Thoracic aorta (tissue), 2 donors: Measurements from ENCODE around the gene KREMEN2. TPM values are rescaled to one million over a fixed set of nuclear protein-coding genes. Genes with fewer than 3 reads are reported as not detected.

Experiments used
- ATAC-seq: fragments of 150-250 bp; one replicate; pipeline ENCODE4 v1.8.0; 2017; ENCODE audit warnings: low read depth; ENCODE audit not compliant: insufficient number of reproducible peaks, low FRiP score
- DNase-seq: peaks from one replicate; pipeline ENCODE4 v3.0.0-alpha.2; 2020; ENCODE audit warnings: low spot score
- H3K27ac ChIP-seq, 2 donors: fragments of 200-600 bp; sonication (generic); 1 replicate in 1 of 2; 2 replicates in 1 of 2; pipeline ENCODE4 v1.5.1; 2016; ENCODE audit warnings: mild to moderate bottlenecking in 2 of 2, moderate library complexity in 2 of 2
- H3K27me3 ChIP-seq: fragments of 200-600 bp; sonication (generic); replicated peaks from 2 replicates; pipeline ENCODE4 v1.6.0; 2016; ENCODE audit warnings: mild to moderate bottlenecking; ENCODE audit not compliant: insufficient read depth
- H3K36me3 ChIP-seq: fragments of 200-600 bp; sonication (generic); one replicate; pipeline ENCODE4 v1.5.1; 2016
- H3K4me1 ChIP-seq, 2 donors: fragments of 200-600 bp; sonication (generic); 1 replicate in 1 of 2; 2 replicates in 1 of 2; pipeline versions ENCODE4 v1.5.1 to v1.6.0; 2016; ENCODE audit warnings: low read depth in 2 of 2, mild to moderate bottlenecking in 1 of 2; ENCODE audit not compliant: control insufficient read depth in 1 of 2
- H3K4me3 ChIP-seq: fragments of 200-600 bp; sonication (generic); 2 replicates; pipeline ENCODE4 v1.5.1; 2016; ENCODE audit warnings: mild to moderate bottlenecking
- H3K9me3 ChIP-seq: fragments of 200-600 bp; sonication (generic); 2 replicates; pipeline ENCODE4 v1.5.1; 2016
- total RNA-seq, 2 donors: library from RNA; depleted of rRNA; stranded (reverse); fragments of >200 nt; gene quantifications; one replicate each; pipeline versions ENCODE4 v1.1.0 to v1.2.3, GENCODE V29; 2016
- TF ChIP-seq, protein P1 (sequence below): fragments of 200-600 bp; sonication (generic); IDR thresholded peaks from one replicate; pipeline ENCODE4 v1.5.1; 2019; ENCODE audit warnings: antibody characterized with exemption

KREMEN2 gene
- total RNA-seq, 2 donors from 2014 or later = not detected

DNA sequence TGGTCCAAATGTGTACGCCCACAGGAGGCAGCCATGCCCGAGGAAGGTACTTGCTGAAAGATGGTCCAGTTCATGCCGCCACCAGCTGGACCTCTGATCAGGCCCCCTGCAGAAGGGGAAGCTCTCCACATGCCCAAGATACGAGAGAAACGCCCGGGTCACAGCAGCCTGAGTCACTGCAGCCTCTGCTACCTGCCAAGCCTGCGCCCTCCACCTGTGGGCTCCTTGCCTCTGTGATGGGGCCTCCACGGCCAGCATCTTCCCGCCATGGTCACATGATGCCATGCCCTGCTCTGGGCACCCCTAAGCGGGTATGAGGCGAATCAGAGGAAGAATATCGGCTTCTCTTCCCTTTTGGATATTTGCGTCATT is 13.7 kb upstream of the KREMEN2 start:
- Histone ChIP-seq H3K4me1 (no peaks in the 10 kb centered on the region), H3K36me3 (peaks cover 5% of the 10 kb centered on the region), H3K27me3 (no peaks in the 10 kb centered on the region), H3K4me3 (no peak overlapping the region), H3K9me3 (no peaks in the 10 kb centered on the region), H3K27ac (no peak overlapping the region)
- TF ChIP-seq, protein P1, sequence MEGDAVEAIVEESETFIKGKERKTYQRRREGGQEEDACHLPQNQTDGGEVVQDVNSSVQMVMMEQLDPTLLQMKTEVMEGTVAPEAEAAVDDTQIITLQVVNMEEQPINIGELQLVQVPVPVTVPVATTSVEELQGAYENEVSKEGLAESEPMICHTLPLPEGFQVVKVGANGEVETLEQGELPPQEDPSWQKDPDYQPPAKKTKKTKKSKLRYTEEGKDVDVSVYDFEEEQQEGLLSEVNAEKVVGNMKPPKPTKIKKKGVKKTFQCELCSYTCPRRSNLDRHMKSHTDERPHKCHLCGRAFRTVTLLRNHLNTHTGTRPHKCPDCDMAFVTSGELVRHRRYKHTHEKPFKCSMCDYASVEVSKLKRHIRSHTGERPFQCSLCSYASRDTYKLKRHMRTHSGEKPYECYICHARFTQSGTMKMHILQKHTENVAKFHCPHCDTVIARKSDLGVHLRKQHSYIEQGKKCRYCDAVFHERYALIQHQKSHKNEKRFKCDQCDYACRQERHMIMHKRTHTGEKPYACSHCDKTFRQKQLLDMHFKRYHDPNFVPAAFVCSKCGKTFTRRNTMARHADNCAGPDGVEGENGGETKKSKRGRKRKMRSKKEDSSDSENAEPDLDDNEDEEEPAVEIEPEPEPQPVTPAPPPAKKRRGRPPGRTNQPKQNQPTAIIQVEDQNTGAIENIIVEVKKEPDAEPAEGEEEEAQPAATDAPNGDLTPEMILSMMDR = no peak
- DNase-seq (no peak), ATAC-seq (no peak)

DNA sequence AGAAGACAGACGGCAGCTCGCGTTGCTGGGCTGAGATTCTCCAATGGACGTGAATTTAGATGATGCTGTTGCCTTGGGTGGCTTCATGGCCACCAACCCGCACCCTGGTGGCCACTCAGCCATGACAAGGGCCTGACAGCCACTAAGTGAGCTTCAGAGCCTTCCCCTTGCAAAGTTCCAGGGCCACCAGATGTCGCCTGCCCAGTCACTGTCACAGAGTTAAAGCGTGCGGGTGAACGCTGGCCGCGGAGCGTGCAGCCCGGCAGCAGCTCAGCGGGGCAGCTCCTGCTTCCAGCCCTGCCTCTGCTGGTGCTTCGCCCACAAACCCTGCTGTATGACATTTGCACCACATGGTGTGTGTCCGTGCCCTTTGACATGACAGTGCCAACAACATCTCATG is 13.3 kb upstream of the KREMEN2 start:
- Histone ChIP-seq H3K4me3 (no peak overlapping the region), H3K9me3 (no peaks in the 10 kb centered on the region), H3K36me3 (peaks cover 5% of the 10 kb centered on the region), H3K27ac (no peak overlapping the region), H3K27me3 (no peaks in the 10 kb centered on the region), H3K4me1 (no peaks in the 10 kb centered on the region)
- DNase-seq (no peak), ATAC-seq (no peak)
- TF ChIP-seq, protein P1 = no peak

DNA sequence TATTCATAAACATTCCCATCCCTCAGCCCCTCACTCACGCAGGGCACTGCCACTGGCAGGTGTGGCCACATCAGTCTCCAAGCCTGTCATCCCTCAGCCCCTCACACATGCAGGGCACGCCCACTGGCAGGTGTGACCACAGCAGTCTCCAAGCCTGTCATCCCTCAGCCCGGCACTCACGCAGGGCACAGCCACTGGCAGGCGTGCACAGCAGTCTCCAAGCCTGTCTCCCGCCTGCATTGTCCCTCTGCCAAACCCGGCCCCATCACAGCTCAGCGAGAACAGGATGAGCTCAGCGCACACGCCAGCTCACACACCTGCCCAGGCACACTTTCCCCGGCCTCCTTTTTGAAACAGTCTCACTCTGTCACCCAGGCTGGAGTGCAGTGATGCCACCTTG is 11.4 kb upstream of the KREMEN2 start:
- TF ChIP-seq, protein P1 = no peak
- H3K36me3 ChIP-seq = no peaks in the 10 kb centered on the region
- H3K27ac ChIP-seq = no peak overlapping the region
- H3K4me1 ChIP-seq = no peaks in the 10 kb centered on the region
- H3K9me3 ChIP-seq = no peaks in the 10 kb centered on the region
- DNase-seq = no peak
- H3K4me3 ChIP-seq = no peak overlapping the region
- H3K27me3 ChIP-seq = no peaks in the 10 kb centered on the region
- ATAC-seq = no peak

DNA sequence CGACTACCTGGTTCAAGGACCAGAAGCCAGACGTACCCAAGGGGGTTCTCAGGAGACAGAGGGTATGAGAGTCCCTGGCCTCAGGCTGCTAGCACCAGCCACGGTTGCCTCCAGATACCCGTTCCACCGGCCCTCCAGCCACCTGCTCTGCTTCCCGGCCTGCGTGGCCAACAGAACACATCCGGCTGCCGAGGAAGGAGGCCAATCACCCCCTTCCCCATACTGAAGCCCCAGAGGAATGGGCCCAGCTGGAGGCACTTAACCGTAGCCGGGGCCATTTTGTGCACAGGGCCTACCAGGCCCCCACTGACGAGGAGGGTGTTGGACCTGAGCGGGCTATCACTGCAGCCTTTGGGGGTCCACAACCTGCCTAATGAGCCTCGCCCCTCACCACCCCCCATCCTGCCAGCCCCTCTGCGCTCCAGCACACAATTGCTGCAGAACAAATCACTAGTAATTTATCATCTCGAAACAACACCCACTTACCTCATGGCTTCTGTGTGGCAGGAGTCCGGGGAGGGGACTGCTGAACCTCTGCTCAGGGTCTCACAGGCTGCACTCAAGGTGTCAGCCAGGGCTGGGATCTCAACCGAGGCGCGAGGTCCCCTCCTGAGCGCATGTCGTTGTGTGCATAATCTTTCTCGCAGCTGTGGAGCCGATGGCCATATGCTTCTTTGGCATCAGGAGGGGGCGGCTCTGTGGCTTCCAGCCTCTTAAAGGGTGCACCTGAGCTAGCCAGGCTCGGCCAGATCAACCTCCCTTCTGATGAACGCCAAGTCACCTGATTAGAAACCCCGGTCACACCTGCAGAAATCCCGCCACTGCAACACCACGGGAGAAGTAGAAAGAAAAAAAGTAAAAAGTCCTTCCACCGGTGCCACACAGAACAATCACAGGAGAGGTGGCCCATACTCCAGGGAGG is 10.1 kb upstream of the KREMEN2 start:
- DNase-seq (no peak), ATAC-seq (no peak)
- Histone ChIP-seq H3K9me3 (no peaks in the 10 kb centered on the region), H3K27me3 (no peaks in the 10 kb centered on the region), H3K4me3 (no peak overlapping the region), H3K36me3 (no peaks in the 10 kb centered on the region), H3K27ac (no peak overlapping the region), H3K4me1 (no peaks in the 10 kb centered on the region)
- TF ChIP-seq, protein P1 = no peak

DNA sequence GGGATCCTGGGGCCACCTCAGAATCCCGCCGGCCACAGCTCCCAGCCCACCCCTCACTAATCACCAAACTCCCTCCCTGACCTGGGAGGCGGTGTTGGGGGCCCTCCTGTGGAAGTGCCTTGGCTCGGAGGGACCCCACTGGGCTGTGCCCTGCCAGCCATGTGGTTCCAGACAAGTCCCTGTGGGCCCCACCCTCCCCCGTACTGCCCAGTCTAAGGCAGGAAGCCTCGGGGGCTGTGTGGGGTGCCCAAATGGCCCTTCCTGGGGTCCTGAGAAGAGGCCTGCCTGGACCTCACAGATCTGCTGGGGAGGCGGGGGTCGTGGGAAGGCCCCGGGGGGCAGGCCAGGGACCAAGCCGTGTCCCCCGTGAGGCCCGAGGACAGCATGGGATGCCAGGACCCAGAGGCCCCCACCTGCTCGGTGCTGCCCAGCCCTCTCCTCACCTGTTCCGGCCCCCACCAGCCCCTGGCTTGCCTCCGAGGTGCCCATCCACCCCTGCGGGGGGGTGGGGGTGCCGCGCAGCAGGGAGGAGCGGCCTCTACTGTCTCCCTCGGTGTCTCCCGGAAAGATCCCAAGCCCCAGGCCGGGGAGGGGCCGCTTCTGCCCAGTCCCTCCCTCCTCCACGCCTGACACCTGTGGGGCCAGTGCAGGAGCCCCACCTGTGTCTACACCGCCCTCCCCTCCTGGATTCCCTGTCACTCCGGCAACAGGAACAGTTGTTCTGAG is 9.3 kb upstream of the KREMEN2 start:
- Histone ChIP-seq H3K27me3 (no peaks in the 10 kb centered on the region), H3K36me3 (no peaks in the 10 kb centered on the region), H3K4me1 (no peaks in the 10 kb centered on the region), H3K4me3 (no peak overlapping the region), H3K27ac (no peak overlapping the region), H3K9me3 (no peaks in the 10 kb centered on the region)
- no peak for ATAC-seq
- TF ChIP-seq, protein P1 = no peak
- no peak for DNase-seq
